Measurements from ENCODE around the gene TMEM60. TPM values are rescaled to one million over a fixed set of nuclear protein-coding genes. Genes with fewer than 3 reads are reported as not detected.
A peak's percentile ranks its signal among the peaks of the same experiment; 100 is the strongest.
"Not testable (repeated sequence)": the region's sequence is repeated elsewhere in the genome, so short reads cannot be mapped to it uniquely, and the experiment has no call there.

The TMEM60 gene, protein sequence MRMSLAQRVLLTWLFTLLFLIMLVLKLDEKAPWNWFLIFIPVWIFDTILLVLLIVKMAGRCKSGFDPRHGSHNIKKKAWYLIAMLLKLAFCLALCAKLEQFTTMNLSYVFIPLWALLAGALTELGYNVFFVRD
- polyA plus RNA-seq (ENCODE audit: insufficient read length), result 9.6 TPM

DNA sequence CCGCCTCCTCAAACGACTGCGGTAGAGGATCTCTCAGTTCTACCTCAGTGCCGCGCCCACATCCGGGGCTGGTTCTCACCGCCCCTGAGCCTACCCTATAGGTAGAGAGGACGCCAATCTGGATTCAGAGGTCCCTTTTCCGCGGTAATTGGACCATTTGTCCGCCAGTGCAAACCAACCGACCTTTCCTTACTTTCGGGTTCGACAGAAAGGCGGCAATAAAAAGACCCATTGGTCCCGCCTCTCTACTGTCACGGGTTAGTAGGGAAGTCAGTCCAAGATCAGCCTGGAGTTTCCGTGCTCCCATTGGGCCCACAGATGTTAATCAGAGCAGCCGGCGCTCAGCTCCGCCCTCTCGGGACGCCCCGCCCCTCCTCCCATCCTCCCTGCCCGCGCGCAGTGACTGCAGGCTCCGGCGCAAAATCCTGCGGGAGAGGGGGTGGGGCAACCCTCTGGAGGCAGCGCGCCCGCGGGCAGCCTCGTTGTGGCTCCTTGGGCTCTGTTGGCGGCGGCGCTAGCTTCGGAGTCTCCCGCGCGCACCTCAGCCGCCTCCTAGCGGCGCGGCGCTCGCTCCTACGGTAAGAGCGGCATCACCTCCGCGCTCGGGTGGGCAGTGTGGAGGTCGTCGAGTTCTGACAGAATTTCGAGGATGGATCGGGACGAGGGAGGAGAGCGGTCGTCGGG, at the start of gene TMEM60, which contains the start of gene PHTF2:
Gene TMEM60, minus strand, starts transcription at position 41 of the 684 bp plus-strand sequence. CDS start 4,061 bp downstream, outside the sequence.
Gene PHTF2, plus strand, starts transcription at position 380 of the 684 bp plus-strand sequence.
- DNase-seq (ENCODE audit: low read depth), result peak; percentile 100

- no peak for DNase-seq (ENCODE audit: low read depth)
These were observed 48.3 kb upstream of the TMEM60 start for GRCh38 chr7:77846317-77847092.

GRCh38 chr7:77843194-77843593, 45.0 kb upstream of the TMEM60 start:
- DNase-seq (ENCODE audit: low read depth), result no peak

DNA sequence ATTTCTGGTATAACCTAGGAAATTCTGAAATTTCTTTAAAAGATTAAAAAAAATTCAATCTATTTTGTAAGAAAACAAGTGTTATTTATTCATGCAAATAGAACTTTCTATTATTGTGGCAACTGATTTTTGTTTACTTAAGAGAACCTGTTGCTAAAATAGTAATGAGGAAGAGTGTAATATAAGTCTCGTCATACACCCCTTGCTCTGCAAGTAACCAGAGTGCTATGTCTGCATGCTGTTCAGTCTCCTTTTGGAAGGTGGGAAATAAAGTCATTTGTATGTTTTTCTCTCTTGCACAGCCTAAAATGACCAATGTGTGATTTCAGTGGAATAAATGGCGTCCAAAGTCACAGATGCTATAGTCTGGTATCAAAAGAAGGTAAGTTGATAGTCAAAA, 41.7 kb upstream of the TMEM60 start:
- DNase-seq (ENCODE audit: low read depth), result no peak

DNA sequence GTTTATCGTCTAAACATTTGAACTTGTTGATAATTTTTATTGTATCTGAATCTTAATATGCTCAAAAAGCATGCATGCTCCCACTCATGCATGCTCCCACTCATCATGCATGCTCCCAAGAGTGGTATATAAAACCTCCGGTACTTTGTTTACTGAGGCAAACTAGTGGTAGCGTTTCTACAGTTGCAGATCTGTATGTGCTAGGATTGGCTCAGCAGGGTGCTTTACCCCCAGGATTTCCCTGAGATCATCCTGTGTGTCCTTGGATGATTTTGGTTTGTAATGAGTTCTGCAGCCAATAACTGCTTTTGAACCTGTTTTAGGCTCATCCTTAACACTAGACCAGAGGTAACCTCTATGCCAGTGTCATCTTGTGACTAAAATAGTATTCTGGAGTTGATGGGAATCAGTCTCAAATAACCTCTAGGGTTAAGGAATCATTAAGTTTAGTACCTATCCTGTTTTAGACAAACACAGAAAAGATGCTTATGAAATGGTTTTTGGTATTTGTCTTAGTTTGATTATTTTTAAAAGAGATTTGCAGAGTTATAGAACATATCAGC, 40.8 kb upstream of the TMEM60 start:
- no peak for DNase-seq (ENCODE audit: low read depth)

GRCh38 chr7:77837966-77838365, 39.7 kb upstream of the TMEM60 start:
- DNase-seq (ENCODE audit: low read depth), result no peak

DNA sequence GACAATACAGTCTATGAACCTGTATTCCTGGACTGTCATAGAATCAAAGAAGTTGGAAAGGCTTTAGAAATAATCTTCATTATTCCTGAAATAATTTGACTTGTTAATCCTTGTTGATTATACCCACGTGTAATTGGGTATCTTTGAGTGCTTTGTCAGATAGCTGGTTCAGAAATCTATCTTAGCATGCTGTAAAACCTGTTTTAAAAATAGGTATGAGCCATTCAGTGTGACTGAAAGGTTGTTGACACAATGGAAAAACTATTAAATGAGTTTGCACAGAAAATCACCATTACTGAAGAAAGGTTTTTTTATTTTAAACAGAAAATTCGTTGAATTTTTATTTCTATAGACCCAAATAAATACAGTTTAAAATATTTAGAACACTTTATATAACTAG, 39.0 kb upstream of the TMEM60 start:
- DNase-seq (ENCODE audit: low read depth), result no peak

GRCh38 chr7:77836425-77836824, 38.2 kb upstream of the TMEM60 start:
- DNase-seq (ENCODE audit: low read depth), result not testable (repeated sequence)

DNA sequence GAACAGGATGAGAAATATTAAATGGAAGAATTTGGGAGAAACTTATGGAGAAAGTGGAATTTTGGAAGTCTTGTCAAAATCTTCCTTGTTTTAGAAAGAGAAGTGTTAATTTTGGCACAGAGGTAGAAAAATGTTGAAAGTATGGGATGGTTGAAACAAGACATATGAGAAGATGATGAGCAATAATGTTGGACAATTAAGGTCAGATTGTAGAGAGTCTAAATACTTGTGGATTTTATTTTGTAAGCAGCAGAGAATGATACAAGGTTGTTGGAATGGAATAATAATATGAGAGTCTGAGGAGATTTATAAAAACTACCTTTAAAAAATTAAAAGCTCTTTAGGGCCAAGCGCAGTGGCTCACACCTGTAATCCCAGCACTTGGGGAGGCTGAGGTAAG, 34.9 kb upstream of the TMEM60 start:
- DNase-seq (ENCODE audit: low read depth), result no peak

DNA sequence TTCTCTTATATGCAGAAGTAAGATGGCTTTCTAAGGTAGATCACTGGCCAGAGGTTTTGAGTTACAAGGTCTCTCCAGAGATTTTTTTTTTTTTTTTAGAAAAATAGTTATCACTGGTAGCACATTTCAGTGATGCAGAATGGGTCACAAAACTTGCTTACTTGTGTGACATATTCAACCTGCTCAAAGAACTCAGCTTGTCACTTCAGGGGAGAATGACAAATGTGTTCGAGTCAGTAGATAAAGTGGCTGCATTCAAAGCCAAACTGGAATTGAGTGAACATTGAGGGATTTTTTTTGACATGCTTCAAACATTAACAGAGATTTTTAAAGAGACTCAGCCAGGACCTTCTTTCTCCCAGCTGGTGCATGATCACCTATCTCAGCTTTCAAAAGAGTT, 33.7 kb upstream of the TMEM60 start:
- DNase-seq (ENCODE audit: low read depth), result no peak

GRCh38 chr7:77831481-77831880, 33.2 kb upstream of the TMEM60 start:
- DNase-seq (ENCODE audit: low read depth), result no peak

GRCh38 chr7:77830649-77831355, 32.6 kb upstream of the TMEM60 start:
- no peak for DNase-seq (ENCODE audit: low read depth)

DNA sequence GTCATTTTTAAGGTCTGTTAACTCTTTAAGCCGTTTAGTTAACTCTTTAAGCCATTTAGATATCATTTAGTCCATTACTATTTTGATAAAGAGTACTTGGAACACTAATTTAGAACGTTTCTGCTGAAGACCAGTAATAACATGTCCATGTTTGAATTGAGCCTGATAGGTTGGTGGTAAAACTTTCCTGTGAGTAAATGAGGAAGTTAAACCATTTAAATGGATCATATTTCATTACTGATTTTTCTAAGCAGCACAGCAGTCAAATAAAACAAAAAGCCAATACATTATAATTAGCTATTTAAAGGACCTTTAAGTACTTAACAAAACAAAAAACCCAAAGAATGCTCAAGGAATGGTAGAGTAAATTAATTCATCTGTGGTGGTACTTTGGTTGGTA, 29.8 kb upstream of the TMEM60 start:
- DNase-seq (ENCODE audit: low read depth), result no peak

- DNase-seq (ENCODE audit: low read depth), result no peak
These were observed 28.1 kb upstream of the TMEM60 start for GRCh38 chr7:77826300-77826699.

- DNase-seq (ENCODE audit: low read depth), result no peak
These were observed 26.9 kb upstream of the TMEM60 start for GRCh38 chr7:77825131-77825530.

DNA sequence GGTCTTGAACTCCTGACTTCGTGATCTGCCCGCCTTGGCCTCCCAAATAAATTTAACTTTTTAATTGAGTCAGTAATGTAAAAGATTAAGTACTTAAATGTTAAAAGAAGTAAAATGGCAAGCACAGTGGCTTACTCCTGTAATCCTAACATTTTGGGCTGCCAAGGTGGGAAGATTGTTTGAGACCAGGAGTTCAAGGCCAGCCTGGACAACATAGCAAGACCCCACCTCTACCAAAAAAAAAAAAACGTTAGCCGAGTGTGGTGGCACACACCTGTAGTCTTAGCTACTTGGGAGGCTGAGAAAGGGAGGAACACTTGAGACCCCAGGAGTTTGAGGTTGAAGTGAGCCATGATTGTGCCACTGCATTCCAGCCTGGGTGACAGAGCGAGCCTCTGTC, 26.4 kb upstream of the TMEM60 start:
- DNase-seq (ENCODE audit: low read depth), result no peak

- no peak for DNase-seq (ENCODE audit: low read depth)
These were observed 25.6 kb upstream of the TMEM60 start for GRCh38 chr7:77823787-77824186.

DNA sequence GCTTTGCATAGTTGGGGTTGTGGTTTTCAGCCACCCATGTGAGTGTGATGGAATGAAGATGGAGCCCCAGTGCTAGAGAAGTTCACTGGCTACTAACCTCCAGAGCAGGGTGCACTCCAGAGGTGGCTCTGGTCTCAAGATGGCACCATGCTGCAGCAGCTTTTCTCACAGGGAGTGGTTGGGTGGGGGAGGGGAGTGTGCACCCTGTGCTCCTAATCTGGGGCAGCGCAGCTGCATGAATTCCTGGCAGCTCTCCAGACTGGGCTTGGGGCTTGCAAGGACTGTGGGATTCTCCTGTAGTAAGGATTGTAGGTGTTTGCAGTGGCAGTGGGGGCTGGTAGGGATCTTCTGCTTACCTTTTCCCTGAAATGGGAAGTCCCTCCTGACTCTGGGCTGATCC, 24.0 kb upstream of the TMEM60 start:
- no peak for DNase-seq (ENCODE audit: low read depth)

DNA sequence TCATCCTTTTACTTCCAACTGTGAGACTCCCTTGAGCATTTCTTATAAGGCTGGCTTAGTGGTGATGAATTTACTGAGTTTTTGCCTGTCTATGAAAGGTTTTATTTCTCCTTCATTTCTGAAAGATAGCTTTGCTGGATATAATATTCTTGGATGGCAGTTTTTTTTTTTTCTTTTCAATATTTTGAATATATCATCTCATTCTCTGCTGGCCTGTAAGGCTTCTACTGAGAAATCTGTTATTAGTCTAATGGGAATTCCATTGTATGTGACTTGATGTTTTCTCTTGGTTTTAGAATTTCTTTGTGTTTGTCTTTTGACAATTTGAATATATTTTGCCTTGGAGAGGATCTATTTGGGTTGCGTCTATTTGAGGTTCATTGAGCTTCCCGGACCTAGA, 22.7 kb upstream of the TMEM60 start:
- no peak for DNase-seq (ENCODE audit: low read depth)

- DNase-seq (ENCODE audit: low read depth), result no peak
These were observed 20.8 kb upstream of the TMEM60 start for GRCh38 chr7:77819021-77819420.

DNA sequence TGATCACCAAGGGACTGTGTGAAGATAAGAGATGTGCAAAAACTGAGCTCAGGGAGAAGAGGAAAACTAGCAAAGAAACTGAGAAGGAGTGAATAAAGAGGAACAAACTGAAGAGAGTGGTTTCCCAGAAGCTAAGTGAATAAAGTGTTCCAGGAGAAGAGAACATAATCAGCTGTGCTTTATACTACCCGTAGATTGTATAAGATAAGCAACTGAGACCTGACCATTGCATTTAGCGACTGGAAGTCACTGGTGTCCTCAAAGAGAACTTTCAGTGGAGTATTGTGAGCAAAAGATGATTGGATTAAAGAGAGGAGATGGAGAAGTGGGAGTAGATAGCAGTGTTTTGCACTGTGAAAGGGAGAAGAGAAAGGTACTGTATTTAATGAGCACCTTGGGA, 14.9 kb upstream of the TMEM60 start:
- no peak for DNase-seq (ENCODE audit: low read depth)

DNA sequence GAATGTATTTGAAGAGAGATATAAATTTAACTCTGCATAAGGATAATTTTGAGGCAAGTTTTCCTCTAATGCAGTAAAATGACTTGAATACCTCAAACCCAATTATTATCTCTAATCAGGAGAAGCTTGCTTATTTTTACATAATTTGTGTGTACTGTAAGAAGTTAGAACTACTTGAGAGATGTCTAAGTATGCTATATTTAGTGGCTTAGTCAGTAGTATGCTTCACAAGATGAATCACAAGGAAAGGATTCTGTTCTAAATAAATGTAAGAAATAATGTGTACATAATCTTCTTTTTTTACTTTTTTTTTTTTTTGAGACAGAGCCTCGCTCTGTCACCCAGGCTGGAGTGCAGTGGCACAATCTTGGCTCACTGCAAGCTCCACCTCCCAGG, 14.1 kb upstream of the TMEM60 start:
- DNase-seq (ENCODE audit: low read depth), result no peak
